PC-9 (cell line): ENCODE measurements around the gene STK32B. TPM values are rescaled to one million over a fixed set of nuclear protein-coding genes. Genes with fewer than 3 reads are reported as not detected.

Experiments
- BruUV-seq: library from RNA; stranded (reverse); fragments of 400-500 nt; replicated peaks from 2 replicates; lab custom pipeline; 2021; lab: Mats Ljungman, UMichigan
- CTCF ChIA-PET: fragments of 300-600 bp; sonication (Branson Sonifier 250); formaldehyde crosslinking; loops from one replicate; lab custom pipeline; 2022; ENCODE audit warnings: antibody characterized with exemption; lab: Charles Lee
- POLR2A ChIA-PET: fragments of 300-600 bp; sonication (Branson Sonifier 250); formaldehyde crosslinking; loops from one replicate; lab custom pipeline; 2022; ENCODE audit warnings: antibody characterized with exemption; ENCODE audit not compliant: unreplicated experiment; lab: Charles Lee
- DNase-seq, 2 experiments: peaks; one replicate each; pipeline versions ENCODE4 v3.0.0 to v3.0.0-alpha.2; 2015 to 2022; ENCODE audit warnings: mixed read lengths in 1 of 2
- H2AFZ ChIP-seq: fragments of 200-600 bp; sonication (generic); 2 replicates; pipeline ENCODE4 v1.8.1; 2017; ENCODE audit warnings: antibody characterized with exemption
- H3F3A ChIP-seq: fragments of 200-600 bp; sonication (generic); 2 replicates; pipeline ENCODE4 v1.8.1; 2017; ENCODE audit warnings: antibody characterized with exemption, mild to moderate bottlenecking, low read depth; ENCODE audit not compliant: insufficient read depth
- H3K27ac ChIP-seq: fragments of 200-600 bp; sonication (generic); 2 replicates; pipeline ENCODE4 v1.6.1; 2016; ENCODE audit warnings: mixed run types
- H3K27me3 ChIP-seq: fragments of 200-600 bp; sonication (generic); 2 replicates; pipeline ENCODE4 v1.6.1; 2016; ENCODE audit warnings: low read depth, mixed run types; ENCODE audit not compliant: insufficient read depth
- H3K36me3 ChIP-seq: fragments of 200-600 bp; sonication (generic); 2 replicates; pipeline ENCODE4 v1.6.1; 2016; ENCODE audit warnings: low read depth, mixed run types
- H3K4me1 ChIP-seq: fragments of 200-600 bp; sonication (generic); replicated peaks from 2 replicates; pipeline ENCODE4 v1.6.1; 2016; ENCODE audit warnings: mixed run types; ENCODE audit not compliant: insufficient read depth
- H3K4me2 ChIP-seq: fragments of 200-600 bp; sonication (generic); 2 replicates; pipeline ENCODE4 v1.6.1; 2017; ENCODE audit warnings: mixed run types
- H3K4me3 ChIP-seq: fragments of 200-600 bp; sonication (generic); 2 replicates; pipeline ENCODE4 v1.6.1; 2016; ENCODE audit warnings: mixed run types
- H3K79me2 ChIP-seq: fragments of 200-600 bp; sonication (generic); 2 replicates; pipeline ENCODE4 v1.6.1; 2017; ENCODE audit warnings: low read depth, mixed run types
- H3K9me2 ChIP-seq: fragments of 200-600 bp; sonication (generic); 2 replicates; pipeline ENCODE4 v1.8.1; 2017; ENCODE audit warnings: mild to moderate bottlenecking; ENCODE audit not compliant: insufficient read depth
- H3K9me3 ChIP-seq: fragments of 200-600 bp; sonication (generic); 2 replicates; pipeline ENCODE4 v1.8.1; 2016; ENCODE audit warnings: low read depth; ENCODE audit not compliant: insufficient read depth
- H4K20me1 ChIP-seq: fragments of 200-600 bp; sonication (generic); 2 replicates; pipeline ENCODE4 v1.8.1; 2017; ENCODE audit not compliant: insufficient read depth
- CTCF ChIP-seq: fragments of 200-600 bp; sonication (generic); conservative IDR thresholded peaks from 2 replicates; pipeline ENCODE4 v1.6.1; 2017; ENCODE audit warnings: mixed run types, antibody characterized with exemption, mild to moderate bottlenecking, moderate library complexity
- EZH2 ChIP-seq: fragments of 200-600 bp; sonication (generic); IDR thresholded peaks from 2 replicates; pipeline ENCODE4 v1.8.0; 2017; ENCODE audit warnings: antibody characterized with exemption, low read depth
- intact Hi-C: fragments of 100-400 bp; cut with micrococcal nuclease; formaldehyde crosslinking; loops from one replicate; pipeline ENCODE4 v1.10.0; 2022; ENCODE audit not compliant: unreplicated experiment
- total RNA-seq: library from RNA; stranded (reverse); gene quantifications from 2 replicates; pipeline ENCODE4 v1.2.3, GENCODE V29; 2021

Gene STK32B
- total RNA-seq, 1 experiment from 2014 or later: not detected

DNA sequence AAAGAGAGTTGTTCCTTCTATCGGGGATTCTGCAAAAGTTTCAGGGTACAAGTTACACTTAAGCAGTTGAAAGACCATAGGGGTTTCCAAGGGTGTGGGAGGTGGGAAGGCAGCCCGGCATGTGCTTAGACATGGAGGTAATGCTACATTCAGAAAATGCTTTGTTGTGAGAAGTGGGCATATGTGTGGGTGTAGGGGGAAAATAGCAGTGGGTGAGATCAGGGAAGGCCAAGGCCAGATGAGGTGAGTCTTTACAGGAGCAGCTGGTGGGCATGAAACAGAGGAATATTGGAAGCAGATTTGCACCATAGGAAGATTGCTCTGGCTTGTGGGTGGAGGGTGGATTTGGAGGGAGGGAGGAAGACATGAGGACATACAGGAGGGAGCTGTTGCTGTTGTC lies 40.3 kb upstream of the STK32B start:
- ChIA-PET POLR2A (no interaction called here), CTCF (no interaction called here)
- H3K4me2 ChIP-seq: no peak overlapping the region

DNA sequence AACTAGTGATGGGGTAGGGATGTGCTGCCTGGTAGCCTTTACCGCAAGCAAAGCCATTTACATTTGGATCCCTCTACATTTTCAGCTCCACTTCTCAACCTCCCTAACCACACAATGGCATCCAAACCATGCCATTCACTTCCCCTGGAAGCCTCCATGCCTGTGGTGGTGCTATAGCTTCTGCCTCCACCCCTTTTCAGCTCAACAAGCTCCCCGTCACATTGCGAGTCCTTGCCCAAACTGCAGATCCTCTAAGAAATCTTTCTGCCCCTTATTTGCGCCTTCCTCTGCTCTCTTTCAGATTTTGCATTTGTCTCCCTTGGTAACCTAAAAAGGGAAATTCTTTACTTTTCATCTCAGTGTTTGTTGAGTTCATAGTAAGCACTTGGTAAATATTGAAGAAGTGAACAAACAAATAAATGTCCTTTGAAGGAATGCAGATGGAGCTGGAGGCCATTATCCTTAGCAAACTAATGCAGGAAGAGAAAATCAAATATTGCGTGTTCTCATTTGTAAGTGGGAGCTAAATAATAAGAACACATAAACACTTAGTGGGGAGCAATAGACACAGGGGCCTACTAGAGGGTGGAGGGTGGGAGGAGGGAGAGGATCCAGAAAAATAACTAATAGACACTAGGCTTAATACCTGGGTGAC lies 38.9 kb upstream of the STK32B start:
- Histone ChIP-seq H3K27me3 (peaks cover 86% of the 10 kb centered on the region), H3F3A (no peaks in the 10 kb centered on the region), H3K9me3 (no peaks in the 10 kb centered on the region), H3K4me1 (no peaks in the 10 kb centered on the region), H3K9me2 (no peaks in the 10 kb centered on the region), H4K20me1 (no peaks in the 10 kb centered on the region), H3K4me2 (no peak overlapping the region), H3K36me3 (no peaks in the 10 kb centered on the region), H3K27ac (no peak overlapping the region), H3K4me3 (no peak overlapping the region), H2AFZ (no peak overlapping the region), H3K79me2 (no peaks in the 10 kb centered on the region)
- intact Hi-C loops: no loop called here
- ChIA-PET CTCF (no interaction called here), POLR2A (no interaction called here)
- no TSS peak for BruUV-seq
- no peak for TF ChIP-seq EZH2
- TF ChIP-seq CTCF: no peak
- no peak for DNase-seq

More for the DNA sequence above, 40.3 kb upstream of the STK32B start:
- Histone ChIP-seq H2AFZ (no peak overlapping the region), H3K27ac (no peak overlapping the region), H3K27me3 (peaks cover 82% of the 10 kb centered on the region), H3K9me2 (no peaks in the 10 kb centered on the region), H3K4me3 (no peak overlapping the region), H3K9me3 (no peaks in the 10 kb centered on the region), H3K79me2 (no peaks in the 10 kb centered on the region), H3K4me1 (no peaks in the 10 kb centered on the region), H3K36me3 (no peaks in the 10 kb centered on the region), H4K20me1 (no peaks in the 10 kb centered on the region), H3F3A (no peaks in the 10 kb centered on the region)
- BruUV-seq: no TSS peak
- DNase-seq: no peak
- TF ChIP-seq CTCF (no peak), EZH2 (no peak)
- intact Hi-C loops: no loop called here

GRCh38 chr4:5012958-5013357 lies 38.3 kb upstream of the STK32B start:
- Histone ChIP-seq H2AFZ (no peak overlapping the region), H3K27me3 (peaks cover 88% of the 10 kb centered on the region), H3K4me3 (no peak overlapping the region), H3K9me3 (no peaks in the 10 kb centered on the region), H3K36me3 (no peaks in the 10 kb centered on the region), H3K79me2 (no peaks in the 10 kb centered on the region), H3F3A (no peaks in the 10 kb centered on the region), H3K9me2 (no peaks in the 10 kb centered on the region), H3K4me2 (no peak overlapping the region), H3K4me1 (no peaks in the 10 kb centered on the region), H4K20me1 (no peaks in the 10 kb centered on the region), H3K27ac (no peak overlapping the region)
- TF ChIP-seq EZH2: no peak
- TF ChIP-seq CTCF: no peak
- ChIA-PET POLR2A (no interaction called here), CTCF (no interaction called here)
- intact Hi-C loops: no loop called here
- no peak for DNase-seq
- no TSS peak for BruUV-seq
